SK-N-MC (cell line): ENCODE data around the gene ERH.

Source experiments
- DNase-seq: peaks from one replicate; pipeline ENCODE4 v3.0.0-alpha.2; 2011; ENCODE audit warnings: low read depth, low spot score
- H3K27ac ChIP-seq: fragments of 200-600 bp; sonication (generic); 2 replicates; pipeline ENCODE4 v1.5.1; 2016; ENCODE audit warnings: mixed run types
- H3K36me3 ChIP-seq: fragments of 200-600 bp; sonication (generic); 2 replicates; pipeline ENCODE4 v1.6.1; 2017; ENCODE audit warnings: antibody characterized with exemption, low read length, mixed read lengths; ENCODE audit not compliant: insufficient read depth
- H3K4me3 ChIP-seq: fragments of 200-600 bp; sonication (generic); 2 replicates; pipeline ENCODE4 v1.5.1; 2016
- H3K9ac ChIP-seq: fragments of 200-600 bp; sonication (generic); 2 replicates; pipeline ENCODE4 v1.8.0; 2017; ENCODE audit warnings: mixed run types, mixed read lengths; ENCODE audit not compliant: insufficient read length
- H3K9me3 ChIP-seq: fragments of 200-600 bp; sonication (generic); 2 replicates; pipeline ENCODE4 v1.6.1; 2017; ENCODE audit warnings: low read depth, mild to moderate bottlenecking, antibody characterized with exemption, low read length, moderate library complexity, mixed read lengths
- EZH2 ChIP-seq: fragments of 200-600 bp; sonication (generic); IDR thresholded peaks from one replicate; pipeline ENCODE4 v1.6.1; 2017; ENCODE audit warnings: antibody characterized with exemption
- FOXP2 ChIP-seq: optimal IDR thresholded peaks from 2 replicates; pipeline ENCODE3; 2011; ENCODE audit warnings: mild to moderate bottlenecking, moderate library complexity; ENCODE audit not compliant: insufficient read depth; ENCODE audit errors: extremely low read length, control extremely low read depth
- POLR2AphosphoS5 ChIP-seq: IDR thresholded peaks from 2 replicates; pipeline ENCODE4 v1.6.1; 2012; ENCODE audit warnings: mild to moderate bottlenecking, low read depth, low read length, borderline replicate concordance

The ERH gene

GRCh38 chr14:69356903-69357543, 41.1 kb downstream of the ERH start:
- no peak overlapping the region for H3K4me3 ChIP-seq
- TF ChIP-seq EZH2 = no peak
- no peak for TF ChIP-seq POLR2AphosphoS5
- TF ChIP-seq FOXP2 = no peak
- no peaks in the 10 kb centered on the region for H3K9me3 ChIP-seq
- H3K36me3 ChIP-seq = no peaks in the 10 kb centered on the region
- no peak overlapping the region for H3K9ac ChIP-seq
- no peak for DNase-seq
- H3K27ac ChIP-seq = no peak overlapping the region

GRCh38 chr14:69355607-69356281, 42.4 kb downstream of the ERH start:
- Histone ChIP-seq H3K36me3 (no peaks in the 10 kb centered on the region), H3K27ac (no peak overlapping the region), H3K4me3 (no peak overlapping the region), H3K9ac (no peak overlapping the region), H3K9me3 (no peaks in the 10 kb centered on the region)
- no peak for DNase-seq
- TF ChIP-seq POLR2AphosphoS5 = no peak
- TF ChIP-seq EZH2 = no peak
- no peak for TF ChIP-seq FOXP2

- Histone ChIP-seq H3K9me3 (no peaks in the 10 kb centered on the region), H3K4me3 (no peak overlapping the region), H3K36me3 (no peaks in the 10 kb centered on the region), H3K27ac (no peak overlapping the region), H3K9ac (no peak overlapping the region)
- TF ChIP-seq POLR2AphosphoS5 = no peak
- no peak for TF ChIP-seq FOXP2
- TF ChIP-seq EZH2 = no peak
- no peak for DNase-seq
Observed at GRCh38 chr14:69355154-69355597, 42.9 kb downstream of the ERH start.

GRCh38 chr14:69354383-69355153, 43.5 kb downstream of the ERH start:
- H3K27ac ChIP-seq = no peak overlapping the region
- H3K4me3 ChIP-seq = no peak overlapping the region
- DNase-seq = no peak
- no peaks in the 10 kb centered on the region for H3K36me3 ChIP-seq
- no peaks in the 10 kb centered on the region for H3K9me3 ChIP-seq
- H3K9ac ChIP-seq = no peak overlapping the region
- TF ChIP-seq EZH2 = no peak
- TF ChIP-seq POLR2AphosphoS5 = no peak
- TF ChIP-seq FOXP2 = no peak

GRCh38 chr14:69353168-69353567, 44.9 kb downstream of the ERH start:
- TF ChIP-seq EZH2 (no peak), POLR2AphosphoS5 (no peak), FOXP2 (no peak)
- no peak for DNase-seq
- H3K27ac ChIP-seq = no peak overlapping the region
- no peaks in the 10 kb centered on the region for H3K9me3 ChIP-seq
- H3K36me3 ChIP-seq = no peaks in the 10 kb centered on the region
- H3K9ac ChIP-seq = no peak overlapping the region
- no peak overlapping the region for H3K4me3 ChIP-seq

GRCh38 chr14:69351911-69352310, 46.2 kb downstream of the ERH start:
- no peak overlapping the region for H3K9ac ChIP-seq
- no peak for DNase-seq
- no peak overlapping the region for H3K27ac ChIP-seq
- TF ChIP-seq EZH2 = no peak
- TF ChIP-seq FOXP2 = no peak
- no peak for TF ChIP-seq POLR2AphosphoS5
- H3K36me3 ChIP-seq = no peaks in the 10 kb centered on the region
- no peaks in the 10 kb centered on the region for H3K9me3 ChIP-seq
- H3K4me3 ChIP-seq = no peak overlapping the region

- no peak overlapping the region for H3K4me3 ChIP-seq
- H3K27ac ChIP-seq = no peak overlapping the region
- TF ChIP-seq POLR2AphosphoS5 = no peak
- no peak for TF ChIP-seq EZH2
- TF ChIP-seq FOXP2 = no peak
- H3K9me3 ChIP-seq = no peaks in the 10 kb centered on the region
- DNase-seq = no peak
- no peaks in the 10 kb centered on the region for H3K36me3 ChIP-seq
- H3K9ac ChIP-seq = no peak overlapping the region
Observed at GRCh38 chr14:69351385-69351784, 46.7 kb downstream of the ERH start.

- DNase-seq = no peak
- Histone ChIP-seq H3K9me3 (no peaks in the 10 kb centered on the region), H3K4me3 (no peak overlapping the region), H3K36me3 (no peaks in the 10 kb centered on the region), H3K27ac (no peak overlapping the region), H3K9ac (no peak overlapping the region)
- TF ChIP-seq FOXP2 = no peak
- TF ChIP-seq EZH2 = no peak
- no peak for TF ChIP-seq POLR2AphosphoS5
Observed at GRCh38 chr14:69350892-69351291, 47.2 kb downstream of the ERH start.
